ENCODE results near the gene MEGF6.

- no peak for TF ChIP-seq CTCF (IDR thresholded peaks at IDR 0.05; ENCODE audit: insufficient read depth, low read length)
- no peak for TF ChIP-seq POLR2AphosphoS5 (IDR thresholded peaks at IDR 0.05; ENCODE audit: low read depth)
These were observed 11.5 kb downstream of the MEGF6 start for GRCh38 chr1:3599816-3600215.
